ENCODE measurements around the gene RIT2. TPM values are rescaled to one million over a fixed set of nuclear protein-coding genes. Genes with fewer than 3 reads are reported as not detected.

The RIT2 gene
- total and polyA plus RNA-seq, 10 donors: not detected

GRCh38 chr18:43078478-43079092 lies 36.9 kb downstream of the RIT2 start:
- Histone ChIP-seq H3K9me3 (peaks cover 0 to 5% (median 0%) of the 10 kb centered on the region in 8 donors), H3K36me3 (no peaks in the 10 kb centered on the region), H3K27me3 (replicated peaks in 1 of 7) (no peaks in the 10 kb centered on the region), H3K4me1 (no peaks in the 10 kb centered on the region), H3K27ac (no peak overlapping the region), H3K4me3 (no peak overlapping the region)
- TF ChIP-seq POLR2A (IDR thresholded peaks at IDR 0.05) (no peak), CTCF (IDR thresholded peaks at IDR 0.05 in 8 of 11, conservative IDR thresholded peaks at IDR 0.05 in 3 of 11) (no peak), POLR2AphosphoS5 (IDR thresholded peaks at IDR 0.05) (no peak)
- no peak for DNase-seq
- 52 to 71% (median 66%) methylated on average over 7 of the region's 7 CpGs for WGBS, 5 donors
- intact Hi-C loops (cut with DNase I; ENCODE audit: low total_unique reads): no loop called here

DNA sequence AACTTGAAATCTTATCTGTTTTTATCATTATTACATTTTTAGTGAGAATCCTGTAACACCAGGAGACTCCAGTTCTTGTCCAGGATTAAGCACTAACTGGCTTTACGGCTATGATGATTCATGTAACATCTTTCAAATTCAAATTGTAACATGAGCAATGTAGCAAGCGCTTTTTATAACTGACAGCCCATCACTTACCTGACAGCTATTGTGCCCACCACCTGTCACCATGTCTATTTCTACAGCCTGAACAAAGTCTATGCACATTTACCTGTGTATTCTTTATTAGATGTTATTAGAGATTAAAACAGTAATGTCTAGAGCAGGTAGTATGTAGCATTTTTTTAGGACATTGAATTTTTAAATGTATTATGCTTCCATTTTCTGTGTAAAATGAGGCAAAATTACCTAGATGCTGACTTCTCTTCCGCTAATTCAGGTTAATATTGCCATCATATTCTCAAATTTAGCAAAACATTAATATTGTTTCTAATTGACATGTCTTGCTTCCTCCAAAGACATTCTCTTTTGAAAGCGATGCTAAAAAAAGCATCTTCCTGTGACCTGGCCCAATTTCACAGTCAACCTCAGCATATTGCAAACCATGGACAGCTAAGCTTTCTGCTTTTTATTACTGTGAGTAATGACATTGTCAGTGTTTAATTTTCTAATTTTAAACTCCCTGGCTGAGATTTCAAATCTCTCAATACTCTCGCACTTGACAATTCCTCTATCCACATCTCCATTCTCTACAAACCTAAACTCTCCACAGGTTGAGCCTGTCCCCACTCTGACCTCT lies 37.8 kb downstream of the RIT2 start:
- no peak for DNase-seq
- Histone ChIP-seq H3K9me3 (peaks cover 0 to 4% (median 0%) of the 10 kb centered on the region in 8 donors), H3K4me1 (no peaks in the 10 kb centered on the region), H3K27me3 (replicated peaks in 1 of 7) (no peaks in the 10 kb centered on the region), H3K36me3 (no peaks in the 10 kb centered on the region), H3K4me3 (no peak overlapping the region), H3K27ac (no peak overlapping the region)
- intact Hi-C loops (cut with DNase I; ENCODE audit: low total_unique reads): no loop called here
- WGBS, 5 donors: 65 to 93% (median 71%) methylated on average over 5 of the region's 5 CpGs
- TF ChIP-seq POLR2AphosphoS5 (IDR thresholded peaks at IDR 0.05): no peak
- no peak for TF ChIP-seq POLR2A (IDR thresholded peaks at IDR 0.05)
- no peak for TF ChIP-seq CTCF (IDR thresholded peaks at IDR 0.05 in 8 of 11, conservative IDR thresholded peaks at IDR 0.05 in 3 of 11)

DNA sequence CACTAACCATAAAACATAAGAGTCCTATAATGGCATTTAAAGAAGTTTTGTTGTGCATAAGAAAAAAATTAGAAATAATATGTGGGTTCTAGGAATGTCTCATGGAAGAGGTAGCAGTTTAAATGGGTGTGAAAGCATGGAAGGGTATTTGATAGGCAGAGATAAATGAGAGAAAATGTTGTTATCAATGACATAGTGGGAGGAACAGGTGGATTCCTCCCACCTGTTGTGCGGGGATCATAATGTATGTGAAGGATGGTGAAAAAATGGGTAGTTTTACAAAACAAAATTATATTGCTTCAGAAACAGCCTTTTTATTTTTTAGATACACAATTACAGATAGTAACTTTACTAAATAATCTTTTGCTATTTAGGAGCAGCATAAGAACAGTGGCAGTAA lies 41.7 kb downstream of the RIT2 start:
- DNase-seq: no peak
- Histone ChIP-seq H3K4me3 (no peak overlapping the region), H3K27me3 (replicated peaks in 1 of 7) (no peaks in the 10 kb centered on the region), H3K27ac (no peak overlapping the region), H3K9me3 (no peaks in the 10 kb centered on the region), H3K36me3 (no peaks in the 10 kb centered on the region), H3K4me1 (no peaks in the 10 kb centered on the region)
- no peak for TF ChIP-seq POLR2AphosphoS5 (IDR thresholded peaks at IDR 0.05)
- no peak for TF ChIP-seq CTCF (IDR thresholded peaks at IDR 0.05 in 8 of 11, conservative IDR thresholded peaks at IDR 0.05 in 3 of 11)
- TF ChIP-seq POLR2A (IDR thresholded peaks at IDR 0.05): no peak
- intact Hi-C loops (cut with DNase I; ENCODE audit: low total_unique reads): no loop called here
- WGBS, 5 donors: 92 to 100% (median 96%) methylated on average over 1 of the region's 1 CpG

GRCh38 chr18:43068781-43069180 lies 46.7 kb downstream of the RIT2 start:
- H3K36me3 ChIP-seq: no peaks in the 10 kb centered on the region
- no peaks in the 10 kb centered on the region for H3K9me3 ChIP-seq
- no peak for TF ChIP-seq CTCF (IDR thresholded peaks at IDR 0.05 in 8 of 11, conservative IDR thresholded peaks at IDR 0.05 in 3 of 11)
- TF ChIP-seq POLR2AphosphoS5 (IDR thresholded peaks at IDR 0.05): no peak
- no peak for TF ChIP-seq POLR2A (IDR thresholded peaks at IDR 0.05)
- no peak overlapping the region for H3K4me3 ChIP-seq
- 56 to 84% (median 63%) methylated on average over 4 of the region's 4 CpGs for WGBS, 5 donors
- no peak overlapping the region for H3K27ac ChIP-seq
- no peaks in the 10 kb centered on the region for H3K27me3 ChIP-seq (replicated peaks in 1 of 7)
- intact Hi-C loops (cut with DNase I; ENCODE audit: low total_unique reads): no loop called here
- no peak for DNase-seq
- no peaks in the 10 kb centered on the region for H3K4me1 ChIP-seq

Data from spleen (tissue), 11 donors.